Measurements from ENCODE around the gene PDGFRA. TPM values are rescaled to one million over a fixed set of nuclear protein-coding genes. Genes with fewer than 3 reads are reported as not detected.

PDGFRA gene
- total and polyA plus RNA-seq, 4 donors: 6.5 to 37.0 (median 7.6) TPM

DNA sequence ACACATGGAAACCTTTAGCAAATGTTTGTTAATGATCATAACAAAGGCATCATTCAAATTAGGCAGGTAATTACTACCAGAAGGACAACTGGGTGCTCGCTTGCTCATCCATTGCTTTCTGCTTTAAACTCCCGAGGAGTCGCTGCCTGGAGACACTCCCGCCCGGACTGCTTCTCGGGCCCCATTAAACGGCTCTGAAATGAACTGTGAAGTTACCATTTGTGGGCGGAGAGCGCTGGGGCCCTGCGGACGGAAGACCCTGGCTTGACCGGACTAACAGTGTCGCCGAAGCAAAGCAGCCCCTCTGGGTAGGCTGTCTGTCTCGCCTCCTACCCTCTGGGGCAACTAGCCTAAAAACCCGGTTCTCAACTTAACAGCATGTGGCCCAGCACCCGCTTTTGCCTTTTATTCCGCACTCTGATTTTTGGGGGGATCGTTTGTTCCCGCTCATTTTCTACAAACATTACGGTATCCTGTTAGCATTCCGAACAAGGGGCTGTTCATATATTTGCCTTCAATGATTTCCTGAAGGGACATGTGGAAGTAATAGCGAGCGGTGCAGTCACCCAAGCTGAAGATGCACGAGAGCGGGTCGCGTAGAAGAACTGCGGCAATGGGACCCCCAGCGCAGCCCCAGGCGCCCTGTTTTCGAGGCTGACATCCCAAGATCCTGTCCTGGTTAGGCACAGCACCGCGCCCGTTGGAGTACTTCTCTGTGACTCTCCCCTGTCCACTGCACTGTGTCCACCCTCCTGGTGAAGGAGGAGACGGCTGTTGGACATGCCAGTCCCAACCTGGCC lies 1.6 kb upstream of the PDGFRA start:
- Histone ChIP-seq H3K27ac (ENCODE audit: low read depth in 1 of 2, low read length in 2 of 2) (peak overlapping the region; percentile 21 to 68), H3K4me3 (ENCODE audit: low read depth in 1 of 3, low read length in 3 of 3) (peak overlapping the region; percentile 4 to 48 (median 30)), H3K4me1 (ENCODE audit: control insufficient read depth in 4 of 4, insufficient read depth in 4 of 4, low read length in 3 of 4) (peaks cover 18 to 53% (median 42%) of the 10 kb centered on the region in 4 donors), H3K36me3 (ENCODE audit: control insufficient read depth in 4 of 4, insufficient read depth in 3 of 4, low read depth in 1 of 4, low read length in 3 of 4) (no peaks in the 10 kb centered on the region), H3K9me3 (ENCODE audit: control insufficient read depth in 4 of 4, low read length in 3 of 4) (no peaks in the 10 kb centered on the region), H3K9ac (ENCODE audit: low read depth in 1 of 2, low read length in 2 of 2) (no peak overlapping the region), H3K27me3 (ENCODE audit: control insufficient read depth in 4 of 4, insufficient read depth in 4 of 4, low read length in 3 of 4) (peaks cover 2 to 14% (median 5%) of the 10 kb centered on the region in 4 donors)
- TF ChIP-seq NR2F2 (IDR thresholded peaks at IDR 0.05) (no peak), JUND (IDR thresholded peaks at IDR 0.05) (no peak), HNF4A (conservative IDR thresholded peaks at IDR 0.05) (no peak), RAD21 (IDR thresholded peaks at IDR 0.05) (no peak), FOXA1 (IDR thresholded peaks at IDR 0.05) (no peak), SP1 (IDR thresholded peaks at IDR 0.05) (no peak), GABPA (IDR thresholded peaks at IDR 0.05 in 1 of 2, conservative IDR thresholded peaks at IDR 0.05 in 1 of 2) (no peak), FOXA2 (IDR thresholded peaks at IDR 0.05) (no peak), RXRA (IDR thresholded peaks at IDR 0.05) (no peak)
- TF ChIP-seq, protein P1, sequence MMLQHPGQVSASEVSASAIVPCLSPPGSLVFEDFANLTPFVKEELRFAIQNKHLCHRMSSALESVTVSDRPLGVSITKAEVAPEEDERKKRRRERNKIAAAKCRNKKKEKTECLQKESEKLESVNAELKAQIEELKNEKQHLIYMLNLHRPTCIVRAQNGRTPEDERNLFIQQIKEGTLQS (IDR thresholded peaks at IDR 0.05): no peak
- TF ChIP-seq, protein P2, sequence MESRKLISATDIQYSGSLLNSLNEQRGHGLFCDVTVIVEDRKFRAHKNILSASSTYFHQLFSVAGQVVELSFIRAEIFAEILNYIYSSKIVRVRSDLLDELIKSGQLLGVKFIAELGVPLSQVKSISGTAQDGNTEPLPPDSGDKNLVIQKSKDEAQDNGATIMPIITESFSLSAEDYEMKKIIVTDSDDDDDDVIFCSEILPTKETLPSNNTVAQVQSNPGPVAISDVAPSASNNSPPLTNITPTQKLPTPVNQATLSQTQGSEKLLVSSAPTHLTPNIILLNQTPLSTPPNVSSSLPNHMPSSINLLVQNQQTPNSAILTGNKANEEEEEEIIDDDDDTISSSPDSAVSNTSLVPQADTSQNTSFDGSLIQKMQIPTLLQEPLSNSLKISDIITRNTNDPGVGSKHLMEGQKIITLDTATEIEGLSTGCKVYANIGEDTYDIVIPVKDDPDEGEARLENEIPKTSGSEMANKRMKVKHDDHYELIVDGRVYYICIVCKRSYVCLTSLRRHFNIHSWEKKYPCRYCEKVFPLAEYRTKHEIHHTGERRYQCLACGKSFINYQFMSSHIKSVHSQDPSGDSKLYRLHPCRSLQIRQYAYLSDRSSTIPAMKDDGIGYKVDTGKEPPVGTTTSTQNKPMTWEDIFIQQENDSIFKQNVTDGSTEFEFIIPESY (IDR thresholded peaks at IDR 0.05): no peak
- TF ChIP-seq, protein P3, sequence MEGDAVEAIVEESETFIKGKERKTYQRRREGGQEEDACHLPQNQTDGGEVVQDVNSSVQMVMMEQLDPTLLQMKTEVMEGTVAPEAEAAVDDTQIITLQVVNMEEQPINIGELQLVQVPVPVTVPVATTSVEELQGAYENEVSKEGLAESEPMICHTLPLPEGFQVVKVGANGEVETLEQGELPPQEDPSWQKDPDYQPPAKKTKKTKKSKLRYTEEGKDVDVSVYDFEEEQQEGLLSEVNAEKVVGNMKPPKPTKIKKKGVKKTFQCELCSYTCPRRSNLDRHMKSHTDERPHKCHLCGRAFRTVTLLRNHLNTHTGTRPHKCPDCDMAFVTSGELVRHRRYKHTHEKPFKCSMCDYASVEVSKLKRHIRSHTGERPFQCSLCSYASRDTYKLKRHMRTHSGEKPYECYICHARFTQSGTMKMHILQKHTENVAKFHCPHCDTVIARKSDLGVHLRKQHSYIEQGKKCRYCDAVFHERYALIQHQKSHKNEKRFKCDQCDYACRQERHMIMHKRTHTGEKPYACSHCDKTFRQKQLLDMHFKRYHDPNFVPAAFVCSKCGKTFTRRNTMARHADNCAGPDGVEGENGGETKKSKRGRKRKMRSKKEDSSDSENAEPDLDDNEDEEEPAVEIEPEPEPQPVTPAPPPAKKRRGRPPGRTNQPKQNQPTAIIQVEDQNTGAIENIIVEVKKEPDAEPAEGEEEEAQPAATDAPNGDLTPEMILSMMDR (IDR thresholded peaks at IDR 0.05; ENCODE audit: low read depth, low read length, missing input control): no peak
- TF ChIP-seq, protein P4, sequence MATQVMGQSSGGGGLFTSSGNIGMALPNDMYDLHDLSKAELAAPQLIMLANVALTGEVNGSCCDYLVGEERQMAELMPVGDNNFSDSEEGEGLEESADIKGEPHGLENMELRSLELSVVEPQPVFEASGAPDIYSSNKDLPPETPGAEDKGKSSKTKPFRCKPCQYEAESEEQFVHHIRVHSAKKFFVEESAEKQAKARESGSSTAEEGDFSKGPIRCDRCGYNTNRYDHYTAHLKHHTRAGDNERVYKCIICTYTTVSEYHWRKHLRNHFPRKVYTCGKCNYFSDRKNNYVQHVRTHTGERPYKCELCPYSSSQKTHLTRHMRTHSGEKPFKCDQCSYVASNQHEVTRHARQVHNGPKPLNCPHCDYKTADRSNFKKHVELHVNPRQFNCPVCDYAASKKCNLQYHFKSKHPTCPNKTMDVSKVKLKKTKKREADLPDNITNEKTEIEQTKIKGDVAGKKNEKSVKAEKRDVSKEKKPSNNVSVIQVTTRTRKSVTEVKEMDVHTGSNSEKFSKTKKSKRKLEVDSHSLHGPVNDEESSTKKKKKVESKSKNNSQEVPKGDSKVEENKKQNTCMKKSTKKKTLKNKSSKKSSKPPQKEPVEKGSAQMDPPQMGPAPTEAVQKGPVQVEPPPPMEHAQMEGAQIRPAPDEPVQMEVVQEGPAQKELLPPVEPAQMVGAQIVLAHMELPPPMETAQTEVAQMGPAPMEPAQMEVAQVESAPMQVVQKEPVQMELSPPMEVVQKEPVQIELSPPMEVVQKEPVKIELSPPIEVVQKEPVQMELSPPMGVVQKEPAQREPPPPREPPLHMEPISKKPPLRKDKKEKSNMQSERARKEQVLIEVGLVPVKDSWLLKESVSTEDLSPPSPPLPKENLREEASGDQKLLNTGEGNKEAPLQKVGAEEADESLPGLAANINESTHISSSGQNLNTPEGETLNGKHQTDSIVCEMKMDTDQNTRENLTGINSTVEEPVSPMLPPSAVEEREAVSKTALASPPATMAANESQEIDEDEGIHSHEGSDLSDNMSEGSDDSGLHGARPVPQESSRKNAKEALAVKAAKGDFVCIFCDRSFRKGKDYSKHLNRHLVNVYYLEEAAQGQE (IDR thresholded peaks at IDR 0.05): no peak
- TF ChIP-seq, protein P5, sequence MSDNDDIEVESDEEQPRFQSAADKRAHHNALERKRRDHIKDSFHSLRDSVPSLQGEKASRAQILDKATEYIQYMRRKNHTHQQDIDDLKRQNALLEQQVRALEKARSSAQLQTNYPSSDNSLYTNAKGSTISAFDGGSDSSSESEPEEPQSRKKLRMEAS (IDR thresholded peaks at IDR 0.05): no peak
- WGBS: 6% methylated on average over 36 of the region's 36 CpGs
- DNase-seq (ENCODE audit: low spot score): no peak

Measured in liver (tissue), 9 donors.